T-helper 9 cell (primary cell): ENCODE measurements around the gene ACO1.

Experiments used
- DNase-seq: peaks from one replicate; pipeline ENCODE4 v3.0.0-alpha.2; 2020

The ACO1 gene

GRCh38 chr9:32501868-32502267, 117.4 kb downstream of the ACO1 start:
- no peak for DNase-seq

- DNase-seq: no peak
Observed at GRCh38 chr9:32502464-32502863, 118.0 kb downstream of the ACO1 start.

- no peak for DNase-seq
Observed at GRCh38 chr9:32503008-32503407, 118.6 kb downstream of the ACO1 start.
